Kidney (tissue), 14 donors: ENCODE results near the gene FBXO4. TPM values are rescaled to one million over a fixed set of nuclear protein-coding genes. Genes with fewer than 3 reads are reported as not detected.
A peak's percentile ranks its signal among the peaks of the same experiment; 100 is the strongest.

ENCODE experiments used
- DNase-seq, 5 donors: peaks; one replicate each; pipeline ENCODE4 v3.0.0-alpha.2; 2013 to 2020
- FAIRE-seq: peaks from 2 replicates; lab custom pipeline; 2012; peaks lifted over from hg19 to GRCh38; lab: Jason Lieb, UNC
- H3K27ac ChIP-seq, 2 donors: one replicate each; pipeline ENCODE4 v1.7.0; 2013; ENCODE audit warnings: low read depth in 2 of 2, low read length in 2 of 2, inconsistent platforms in 1 of 2
- H3K27me3 ChIP-seq: one replicate; pipeline ENCODE4 v1.7.1; 2013; ENCODE audit warnings: low read length, inconsistent platforms; ENCODE audit not compliant: control insufficient read depth, insufficient read depth
- H3K36me3 ChIP-seq, 3 donors: one replicate each; pipeline versions ENCODE4 v1.7.0 to v1.7.1; 2013; ENCODE audit warnings: low read length in 3 of 3, control low read depth in 1 of 3, inconsistent platforms in 1 of 3; ENCODE audit not compliant: insufficient read depth in 3 of 3, control insufficient read depth in 2 of 3
- H3K4me1 ChIP-seq, 3 donors: one replicate each; pipeline versions ENCODE4 v1.7.0 to v1.7.1; 2013; ENCODE audit warnings: low read length in 3 of 3, inconsistent platforms in 1 of 3, low read depth in 1 of 3; ENCODE audit not compliant: control insufficient read depth in 2 of 3, insufficient read depth in 2 of 3
- H3K4me3 ChIP-seq, 3 donors: one replicate each; pipeline versions ENCODE4 v1.7.0 to v1.8.1; 2013; ENCODE audit warnings: low read length in 3 of 3, control low read depth in 1 of 3, inconsistent platforms in 1 of 3
- H3K9ac ChIP-seq, 3 donors: one replicate each; pipeline versions ENCODE4 v1.7.0 to v1.7.1; 2013; ENCODE audit warnings: low read length in 3 of 3, control low read depth in 1 of 3, inconsistent platforms in 1 of 3
- H3K9me3 ChIP-seq, 3 donors: one replicate each; pipeline versions ENCODE4 v1.7.0 to v1.7.1; 2013; ENCODE audit warnings: low read length in 3 of 3, control low read depth in 1 of 3, inconsistent platforms in 1 of 3; ENCODE audit not compliant: control insufficient read depth in 2 of 3, insufficient read depth in 1 of 3
- intact Hi-C: fragments of 100-400 bp; cut with DNase I; formaldehyde crosslinking; loops from one replicate; pipeline ENCODE4 v1.11.1; 2022
- polyA plus RNA-seq: library from polyadenylated mRNA; stranded (reverse); fragments of 350-450 nt; fragmentation: Illumina TruSeq; extraction: RNeasy Lipid Tissue Mini Kit (QIAGEN cat#74804); gene quantifications from one replicate; pipeline ENCODE4 v1.2.3, GENCODE V29; 2014; ENCODE audit warnings: low read depth, low replicate concordance; ENCODE audit not compliant: insufficient read depth
- total RNA-seq: library from RNA; stranded (reverse); fragmentation: NEBNext Ultra II Directional; extraction: Animal tissue kit (Norgen Biotek cat#: 25700); gene quantifications from one replicate; pipeline ENCODE4 v1.2.1, GENCODE V29; 2021
- TF ChIP-seq, protein P1 (sequence below): IDR thresholded peaks from 3 replicates; pipeline ENCODE4 v1.5.1; 2012; ENCODE audit warnings: mild to moderate bottlenecking, moderate library complexity, borderline replicate concordance; ENCODE audit not compliant: insufficient read depth; ENCODE audit errors: extremely low read depth
- donor health status: control.
- donor health status: control.
- donor health status: control.
- donor health status: control.
- donor health status: control.
- donor health status: DM: yes; HTN: yes; CAD: no.
- donor health status: Normal renal cell carcinoma (clear cell type).

Gene FBXO4
- total and polyA plus RNA-seq, 2 donors from 2014 or later = 7.8 to 12.8 TPM

DNA sequence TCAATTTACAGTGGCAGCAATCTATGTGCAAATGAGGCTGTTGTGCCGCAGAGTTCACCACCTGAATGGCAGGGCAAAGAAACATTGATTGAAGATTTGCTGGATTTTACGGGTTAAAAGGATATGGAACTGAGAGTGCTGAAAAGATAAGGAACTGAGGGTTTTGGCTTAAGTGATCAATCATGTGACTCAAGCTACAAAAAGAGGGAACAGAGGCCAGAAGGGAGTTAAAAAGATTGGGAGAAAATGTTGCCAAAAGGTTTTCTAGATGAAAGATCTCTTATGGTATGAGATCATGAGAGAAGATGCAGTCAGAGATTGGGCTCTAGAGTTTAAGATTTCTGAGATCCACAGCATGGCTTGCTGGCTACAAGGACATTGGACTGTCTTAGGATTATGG lies 28.9 kb upstream of the FBXO4 start:
- intact Hi-C loops = no loop called here
- Histone ChIP-seq H3K9ac (no peak overlapping the region), H3K27ac (no peak overlapping the region)

GRCh38 chr5:41903382-41903891 lies 21.6 kb upstream of the FBXO4 start:
- FAIRE-seq (no peak), DNase-seq (no peak)
- TF ChIP-seq, protein P1, sequence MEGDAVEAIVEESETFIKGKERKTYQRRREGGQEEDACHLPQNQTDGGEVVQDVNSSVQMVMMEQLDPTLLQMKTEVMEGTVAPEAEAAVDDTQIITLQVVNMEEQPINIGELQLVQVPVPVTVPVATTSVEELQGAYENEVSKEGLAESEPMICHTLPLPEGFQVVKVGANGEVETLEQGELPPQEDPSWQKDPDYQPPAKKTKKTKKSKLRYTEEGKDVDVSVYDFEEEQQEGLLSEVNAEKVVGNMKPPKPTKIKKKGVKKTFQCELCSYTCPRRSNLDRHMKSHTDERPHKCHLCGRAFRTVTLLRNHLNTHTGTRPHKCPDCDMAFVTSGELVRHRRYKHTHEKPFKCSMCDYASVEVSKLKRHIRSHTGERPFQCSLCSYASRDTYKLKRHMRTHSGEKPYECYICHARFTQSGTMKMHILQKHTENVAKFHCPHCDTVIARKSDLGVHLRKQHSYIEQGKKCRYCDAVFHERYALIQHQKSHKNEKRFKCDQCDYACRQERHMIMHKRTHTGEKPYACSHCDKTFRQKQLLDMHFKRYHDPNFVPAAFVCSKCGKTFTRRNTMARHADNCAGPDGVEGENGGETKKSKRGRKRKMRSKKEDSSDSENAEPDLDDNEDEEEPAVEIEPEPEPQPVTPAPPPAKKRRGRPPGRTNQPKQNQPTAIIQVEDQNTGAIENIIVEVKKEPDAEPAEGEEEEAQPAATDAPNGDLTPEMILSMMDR = no peak
- Histone ChIP-seq H3K4me1 (peaks cover 0 to 4% (median 2%) of the 10 kb centered on the region in 3 donors), H3K27ac (peak overlapping the region; percentile 78 to 86), H3K9me3 (no peaks in the 10 kb centered on the region), H3K9ac (peak overlapping the region; percentile 51 to 80 (median 71)), H3K36me3 (peaks cover 0 to 6% (median 4%) of the 10 kb centered on the region in 3 donors), H3K27me3 (no peaks in the 10 kb centered on the region), H3K4me3 (peak overlapping the region; percentile 82 to 90 (median 84))
- intact Hi-C loops = no loop called here

More for the DNA sequence above, 28.9 kb upstream of the FBXO4 start:
- DNase-seq (no peak), FAIRE-seq (no peak)
- H3K4me3 ChIP-seq = no peak overlapping the region
- H3K36me3 ChIP-seq = no peaks in the 10 kb centered on the region
- no peaks in the 10 kb centered on the region for H3K4me1 ChIP-seq
- TF ChIP-seq, protein P1 = no peak
- no peaks in the 10 kb centered on the region for H3K9me3 ChIP-seq
- no peaks in the 10 kb centered on the region for H3K27me3 ChIP-seq

DNA sequence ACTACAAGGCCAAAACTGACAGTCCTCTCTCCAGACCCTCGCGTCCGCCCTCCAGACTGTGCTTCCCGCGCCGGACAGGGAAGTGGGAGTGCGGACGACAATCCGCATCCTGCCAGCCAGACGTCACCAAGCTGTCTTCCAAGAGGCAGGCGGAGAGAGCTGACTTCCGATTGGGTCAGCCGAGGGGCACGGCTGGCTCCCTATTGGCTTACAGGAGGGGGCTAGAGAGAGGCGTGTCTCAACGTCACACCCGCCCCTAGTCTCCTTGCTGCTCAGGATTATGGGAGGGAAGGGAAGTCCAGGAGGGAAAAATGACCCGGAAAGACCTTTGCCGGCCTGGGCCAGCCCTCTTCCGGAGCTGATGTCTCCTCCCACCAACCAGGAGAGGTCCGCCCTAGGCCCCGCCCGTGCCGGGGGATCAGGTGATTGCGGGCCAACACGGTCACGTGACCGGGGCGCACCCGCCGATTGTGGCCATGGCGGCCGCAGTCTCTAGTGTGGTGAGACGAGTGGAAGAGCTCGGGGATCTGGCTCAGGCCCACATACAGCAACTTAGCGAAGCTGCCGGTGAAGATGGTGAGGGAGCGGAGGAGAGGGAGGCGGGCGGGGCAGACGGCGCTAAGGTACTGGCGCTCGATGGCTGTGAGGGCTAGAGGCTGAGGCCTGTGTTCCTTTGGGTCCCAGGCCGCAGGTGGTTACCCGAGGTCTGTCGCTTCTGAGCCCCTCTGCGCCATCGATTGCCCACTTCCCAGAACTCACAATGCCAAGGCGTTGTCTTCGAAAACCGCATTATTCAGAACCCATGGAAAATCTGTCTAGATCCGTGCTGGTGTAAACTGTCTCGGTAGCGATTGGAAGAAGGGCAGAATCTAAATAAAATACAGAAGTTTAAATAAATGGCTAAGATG lies 20.9 kb upstream of the FBXO4 start, which contains the start of gene RIMOC1:
TSS of gene RIMOC1 (plus strand) at position 453 of the 908 bp plus-strand sequence. CDS start at position 477, 24 bp downstream.
- H3K36me3 ChIP-seq = peaks cover 2 to 13% (median 11%) of the 10 kb centered on the region in 3 donors
- H3K9ac ChIP-seq = peak within 1 kb of the TSS; percentile 80 to 99 (median 85)
- peak within 1 kb of the TSS; percentile 86 to 90 for H3K27ac ChIP-seq
- TF ChIP-seq, protein P1 = no peak
- H3K4me1 ChIP-seq = peaks cover 0 to 4% (median 2%) of the 10 kb centered on the region in 3 donors
- no peaks in the 10 kb centered on the region for H3K9me3 ChIP-seq
- intact Hi-C loops = no loop called here
- H3K27me3 ChIP-seq = no peaks in the 10 kb centered on the region
- H3K4me3 ChIP-seq = peak within 1 kb of the TSS; percentile 82 to 97 (median 90)
- DNase-seq (peak; percentile 99 to 100 (median 100)), FAIRE-seq (peak; percentile 99)
